PFSK-1 (cell line): ENCODE measurements around the gene FOXJ3.

Experiments used
- FOXP2 ChIP-seq: optimal IDR thresholded peaks from 2 replicates; pipeline ENCODE3; 2011; ENCODE audit warnings: borderline replicate concordance, control low read depth, inconsistent platforms; ENCODE audit not compliant: insufficient read depth; ENCODE audit errors: extremely low read length, extremely low read depth
- POLR2AphosphoS5 ChIP-seq: IDR thresholded peaks from 2 replicates; pipeline ENCODE4 v1.6.1; 2012; ENCODE audit warnings: low read depth, mild to moderate bottlenecking, control low read depth, low read length, moderate library complexity
- SIN3A ChIP-seq: IDR thresholded peaks from 2 replicates; pipeline ENCODE4 v1.6.1; 2012; ENCODE audit warnings: mild to moderate bottlenecking, low read length, moderate library complexity, borderline replicate concordance; ENCODE audit not compliant: insufficient read depth
- TAF1 ChIP-seq: IDR thresholded peaks from 2 replicates; pipeline ENCODE4 v1.6.1; 2012; ENCODE audit warnings: low read length, control low read depth, borderline replicate concordance; ENCODE audit not compliant: insufficient read depth
- TF ChIP-seq, protein P1 (sequence below), 2 experiments: IDR thresholded peaks; 2 replicates each; pipeline versions ENCODE4 v1.6.1 to v1.8.0; 2011 to 2012; ENCODE audit warnings: low read depth in 2 of 2, low read length in 2 of 2, control low read depth in 1 of 2, inconsistent platforms in 1 of 2, mild to moderate bottlenecking in 1 of 2, moderate library complexity in 1 of 2; ENCODE audit not compliant: insufficient read depth in 1 of 2

FOXJ3 gene

DNA sequence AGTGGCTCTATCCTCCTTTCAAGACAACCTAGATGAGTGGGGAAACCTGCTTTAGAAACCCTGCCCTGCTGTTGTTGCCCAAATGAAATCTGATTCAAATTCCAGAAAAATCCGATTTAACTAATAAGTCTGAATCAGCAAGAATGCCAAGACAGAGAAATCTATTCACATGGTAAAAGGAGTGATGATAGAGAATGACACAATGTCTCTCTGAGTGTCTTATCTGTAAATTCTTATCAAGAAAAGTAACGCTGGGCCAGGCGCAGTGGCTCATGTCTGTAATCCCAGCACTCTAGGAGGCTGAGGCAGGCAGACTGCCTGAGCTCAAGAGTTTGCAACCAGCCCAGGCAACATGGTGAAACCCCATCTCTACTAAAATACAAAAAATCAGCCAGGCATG, 156.8 kb downstream of the FOXJ3 start:
- TF ChIP-seq, protein P1, sequence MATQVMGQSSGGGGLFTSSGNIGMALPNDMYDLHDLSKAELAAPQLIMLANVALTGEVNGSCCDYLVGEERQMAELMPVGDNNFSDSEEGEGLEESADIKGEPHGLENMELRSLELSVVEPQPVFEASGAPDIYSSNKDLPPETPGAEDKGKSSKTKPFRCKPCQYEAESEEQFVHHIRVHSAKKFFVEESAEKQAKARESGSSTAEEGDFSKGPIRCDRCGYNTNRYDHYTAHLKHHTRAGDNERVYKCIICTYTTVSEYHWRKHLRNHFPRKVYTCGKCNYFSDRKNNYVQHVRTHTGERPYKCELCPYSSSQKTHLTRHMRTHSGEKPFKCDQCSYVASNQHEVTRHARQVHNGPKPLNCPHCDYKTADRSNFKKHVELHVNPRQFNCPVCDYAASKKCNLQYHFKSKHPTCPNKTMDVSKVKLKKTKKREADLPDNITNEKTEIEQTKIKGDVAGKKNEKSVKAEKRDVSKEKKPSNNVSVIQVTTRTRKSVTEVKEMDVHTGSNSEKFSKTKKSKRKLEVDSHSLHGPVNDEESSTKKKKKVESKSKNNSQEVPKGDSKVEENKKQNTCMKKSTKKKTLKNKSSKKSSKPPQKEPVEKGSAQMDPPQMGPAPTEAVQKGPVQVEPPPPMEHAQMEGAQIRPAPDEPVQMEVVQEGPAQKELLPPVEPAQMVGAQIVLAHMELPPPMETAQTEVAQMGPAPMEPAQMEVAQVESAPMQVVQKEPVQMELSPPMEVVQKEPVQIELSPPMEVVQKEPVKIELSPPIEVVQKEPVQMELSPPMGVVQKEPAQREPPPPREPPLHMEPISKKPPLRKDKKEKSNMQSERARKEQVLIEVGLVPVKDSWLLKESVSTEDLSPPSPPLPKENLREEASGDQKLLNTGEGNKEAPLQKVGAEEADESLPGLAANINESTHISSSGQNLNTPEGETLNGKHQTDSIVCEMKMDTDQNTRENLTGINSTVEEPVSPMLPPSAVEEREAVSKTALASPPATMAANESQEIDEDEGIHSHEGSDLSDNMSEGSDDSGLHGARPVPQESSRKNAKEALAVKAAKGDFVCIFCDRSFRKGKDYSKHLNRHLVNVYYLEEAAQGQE (IDR thresholded peaks at IDR 0.05; ENCODE audit: insufficient read depth in 1 of 2, low read depth in 2 of 2, low read length in 2 of 2): no peak
- TF ChIP-seq FOXP2 (no peak), TAF1 (no peak), SIN3A (no peak), POLR2AphosphoS5 (no peak)

DNA sequence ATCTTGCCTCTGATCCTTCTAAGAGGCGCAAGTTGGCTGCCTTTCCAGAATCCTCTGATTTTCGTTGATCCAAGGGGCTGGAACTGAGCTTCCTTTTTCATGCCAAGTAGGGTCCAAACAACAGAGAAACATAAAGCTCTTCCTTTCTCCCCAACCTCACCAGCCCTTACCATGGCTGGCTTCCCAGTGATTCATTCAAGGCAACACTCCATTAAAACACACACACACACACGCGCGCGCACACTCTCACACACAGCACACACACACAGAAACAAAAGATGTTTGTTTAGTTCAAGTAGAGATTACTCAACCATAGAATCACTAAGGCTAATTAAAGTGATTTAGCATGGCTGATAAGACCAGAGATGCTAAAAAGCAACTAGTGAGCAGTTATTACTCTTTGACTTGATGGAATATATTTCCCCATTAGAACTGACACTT, 157.5 kb downstream of the FOXJ3 start:
- TF ChIP-seq SIN3A (no peak), FOXP2 (no peak), POLR2AphosphoS5 (no peak), TAF1 (no peak)
- TF ChIP-seq, protein P1 (IDR thresholded peaks at IDR 0.05; ENCODE audit: insufficient read depth in 1 of 2, low read depth in 2 of 2, low read length in 2 of 2): no peak

DNA sequence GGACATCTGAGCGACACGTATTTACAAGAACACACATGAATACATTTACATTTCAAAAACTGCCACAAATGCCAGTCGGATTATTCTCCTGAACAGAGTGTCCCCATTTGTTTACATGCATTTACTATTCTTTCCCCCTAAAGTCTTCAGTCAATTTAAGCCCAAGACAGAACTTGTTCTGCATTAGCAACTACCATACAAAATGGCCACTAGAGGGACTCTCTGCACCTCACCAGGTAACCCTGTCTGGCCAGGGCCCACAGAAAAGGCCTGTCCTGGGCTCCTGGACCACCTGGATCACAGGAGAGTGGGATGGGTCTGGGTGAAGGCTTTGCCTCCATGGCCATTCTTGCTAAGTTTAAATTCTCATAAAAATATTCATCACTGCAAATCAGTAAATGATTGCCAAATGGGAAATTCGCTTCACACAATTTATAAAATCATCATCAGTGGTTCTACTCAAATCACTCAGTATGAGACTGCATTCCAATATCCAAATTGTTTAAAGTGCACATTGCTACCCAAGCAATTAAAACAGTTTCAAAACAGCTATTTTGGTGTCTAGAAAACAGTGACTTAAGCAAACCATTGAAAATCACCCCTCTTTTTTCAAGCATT, 158.0 kb downstream of the FOXJ3 start:
- TF ChIP-seq, protein P1 (IDR thresholded peaks at IDR 0.05; ENCODE audit: insufficient read depth in 1 of 2, low read depth in 2 of 2, low read length in 2 of 2): no peak
- TF ChIP-seq FOXP2: no peak
- TF ChIP-seq POLR2AphosphoS5: no peak
- TF ChIP-seq TAF1: no peak
- TF ChIP-seq SIN3A: no peak

DNA sequence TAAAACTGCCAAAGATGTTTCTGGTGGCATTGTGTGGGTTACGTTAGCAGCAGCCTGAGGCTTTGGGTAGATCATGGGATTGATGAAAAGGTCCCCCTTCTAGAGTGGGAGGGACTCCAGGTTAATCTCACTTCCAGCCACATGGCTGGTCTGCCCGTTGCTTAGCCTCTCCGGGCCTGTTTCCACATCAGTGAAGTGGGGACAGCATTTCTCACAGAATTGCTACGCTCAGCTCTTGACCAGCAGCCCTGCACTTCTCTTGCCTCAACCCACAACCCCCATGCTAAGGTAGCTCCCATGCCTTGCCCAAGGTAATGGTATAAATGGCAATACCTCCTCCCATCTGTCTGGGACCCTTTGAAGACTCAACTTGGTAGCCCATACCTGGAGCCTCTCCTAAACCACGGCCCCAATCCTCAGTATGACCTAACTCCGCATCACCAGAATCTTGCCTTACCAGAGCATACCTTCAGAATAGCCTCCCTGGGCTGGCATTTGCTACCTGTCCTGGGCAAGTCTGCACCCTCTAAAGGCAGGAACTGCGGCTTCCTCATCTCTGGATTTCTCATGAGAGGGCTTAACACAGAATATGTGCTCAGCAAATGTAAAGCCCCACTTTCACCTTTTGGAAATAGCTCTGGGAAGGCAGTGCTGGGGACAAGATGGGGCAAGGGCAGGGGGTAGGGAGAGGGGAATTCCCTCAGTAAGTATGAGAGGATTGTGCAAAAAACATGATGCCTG, 159.6 kb downstream of the FOXJ3 start:
- TF ChIP-seq, protein P1 (IDR thresholded peaks at IDR 0.05; ENCODE audit: insufficient read depth in 1 of 2, low read depth in 2 of 2, low read length in 2 of 2): no peak
- TF ChIP-seq POLR2AphosphoS5 (no peak), SIN3A (no peak), TAF1 (no peak), FOXP2 (no peak)
